Smooth muscle cell (in vitro differentiated cells): ENCODE measurements around the gene RARS1. TPM values are rescaled to one million over a fixed set of nuclear protein-coding genes. Genes with fewer than 3 reads are reported as not detected.
A peak's percentile ranks its signal among the peaks of the same experiment; 100 is the strongest.

Source experiments
- DNase-seq: peaks from one replicate; lab custom pipeline; 2025; ENCODE audit not compliant: unreplicated experiment; lab: John Stamatoyannopoulos, UW
- H2AFZ ChIP-seq: fragments of 200-600 bp; sonication (generic); 2 replicates; pipeline ENCODE4 v1.6.0; 2016; ENCODE audit warnings: antibody characterized with exemption, low read depth, mild to moderate bottlenecking
- H3F3A ChIP-seq: fragments of 200-600 bp; sonication (generic); 2 replicates; pipeline ENCODE4 v1.6.0; 2017; ENCODE audit warnings: antibody characterized with exemption, low read depth
- H3K27ac ChIP-seq: fragments of 200-600 bp; sonication (generic); 2 replicates; pipeline ENCODE4 v1.5.1; 2016; ENCODE audit warnings: low read depth, mild to moderate bottlenecking
- H3K27me3 ChIP-seq: fragments of 200-600 bp; sonication (generic); 2 replicates; pipeline ENCODE4 v1.6.1; 2016; ENCODE audit warnings: low read depth, mild to moderate bottlenecking
- H3K36me3 ChIP-seq: fragments of 200-600 bp; sonication (generic); 2 replicates; pipeline ENCODE4 v1.5.1; 2016; ENCODE audit warnings: low read depth
- H3K4me1 ChIP-seq: fragments of 200-600 bp; sonication (generic); 2 replicates; pipeline ENCODE4 v1.5.1; 2016; ENCODE audit warnings: low read depth
- H3K4me2 ChIP-seq: fragments of 200-600 bp; sonication (generic); 2 replicates; pipeline ENCODE4 v1.6.0; 2016; ENCODE audit warnings: mild to moderate bottlenecking
- H3K4me3 ChIP-seq: fragments of 200-600 bp; sonication (generic); 2 replicates; pipeline ENCODE4 v1.5.1; 2016; ENCODE audit warnings: mild to moderate bottlenecking
- H3K79me2 ChIP-seq: fragments of 200-600 bp; sonication (generic); 2 replicates; pipeline ENCODE4 v1.6.0; 2016; ENCODE audit warnings: low read depth, mild to moderate bottlenecking
- H3K9ac ChIP-seq: fragments of 200-600 bp; sonication (generic); 2 replicates; pipeline ENCODE4 v1.6.0; 2016; ENCODE audit warnings: low read depth
- H3K9me3 ChIP-seq: fragments of 200-600 bp; sonication (generic); replicated peaks from 2 replicates; pipeline ENCODE4 v1.5.1; 2016; ENCODE audit warnings: low read depth
- H4K20me1 ChIP-seq: fragments of 200-600 bp; sonication (generic); 2 replicates; pipeline ENCODE4 v1.6.0; 2016; ENCODE audit warnings: low read depth
- WGBS: methylation state at CpG from one replicate; pipeline ENCODE4 v1.1.7; 2016; ENCODE audit warnings: low lambda C conversion rate; 5-methylcytosine and 5-hydroxymethylcytosine counted together
- microRNA-seq: library from miRNA; unstranded; fragments of <30 nt; microRNA quantifications from one replicate; pipeline ENCODE4, GENCODE V29; 2016; ENCODE audit warnings: borderline number of aligned reads
- polyA plus RNA-seq: library from polyadenylated mRNA; unstranded; fragments of >200 nt; fragmentation: Nextera tagmentation; extraction: Ambion mirVana; gene quantifications from 2 replicates; pipeline ENCODE4 v1.2.1, GENCODE V29; 2016
- small RNA-seq: library from RNA; depleted of rRNA; stranded (forward); fragments of <200 nt; gene quantifications from one replicate; pipeline ENCODE3, GENCODE V24; 2014
- total RNA-seq: library from RNA; depleted of rRNA; stranded (reverse); fragments of >200 nt; gene quantifications from 2 replicates; pipeline ENCODE4 v1.2.3, GENCODE V29; 2014
- TF ChIP-seq, protein P1 (sequence below): fragments of 200-600 bp; sonication (generic); IDR thresholded peaks from 2 replicates; pipeline ENCODE4 v1.5.1; 2017; ENCODE audit warnings: borderline replicate concordance, mild to moderate bottlenecking, antibody characterized with exemption; ENCODE audit not compliant: insufficient read depth, poor library complexity, severe bottlenecking

Gene RARS1
- total and polyA plus RNA-seq, 2 experiments from 2014 or later = 104 to 221 TPM

DNA sequence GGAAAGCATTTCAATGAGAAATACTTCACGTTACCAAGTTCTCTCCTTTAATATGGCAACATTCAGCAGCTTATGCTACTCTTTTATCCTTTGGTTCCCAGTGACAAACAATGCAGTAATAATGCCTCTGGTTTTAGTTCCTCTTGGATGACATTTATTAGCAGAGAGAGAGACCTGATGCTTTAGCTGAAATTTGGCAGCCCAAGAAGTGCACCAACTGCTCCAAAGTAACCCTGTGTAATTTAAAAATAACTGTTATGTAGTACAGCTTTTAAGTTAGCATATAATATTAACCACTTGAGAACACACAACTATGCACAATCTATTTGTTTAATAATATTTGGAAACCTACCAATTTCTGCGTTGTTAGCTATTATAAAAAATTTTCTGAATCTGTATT lies 71.1 kb downstream of the RARS1 start:
- H3K27me3 ChIP-seq = no peaks in the 10 kb centered on the region
- peaks cover 76% of the 10 kb centered on the region for H4K20me1 ChIP-seq
- H2AFZ ChIP-seq = no peak overlapping the region
- 97% methylated on average over 2 of the region's 2 CpGs for WGBS
- no peak overlapping the region for H3K27ac ChIP-seq
- H3K79me2 ChIP-seq = peaks cover 40% of the 10 kb centered on the region
- peaks cover 6% of the 10 kb centered on the region for H3F3A ChIP-seq
- peaks cover 30% of the 10 kb centered on the region for H3K36me3 ChIP-seq
- H3K4me3 ChIP-seq = no peak overlapping the region
- no peak overlapping the region for H3K4me2 ChIP-seq
- no peak for DNase-seq
- TF ChIP-seq, protein P1, sequence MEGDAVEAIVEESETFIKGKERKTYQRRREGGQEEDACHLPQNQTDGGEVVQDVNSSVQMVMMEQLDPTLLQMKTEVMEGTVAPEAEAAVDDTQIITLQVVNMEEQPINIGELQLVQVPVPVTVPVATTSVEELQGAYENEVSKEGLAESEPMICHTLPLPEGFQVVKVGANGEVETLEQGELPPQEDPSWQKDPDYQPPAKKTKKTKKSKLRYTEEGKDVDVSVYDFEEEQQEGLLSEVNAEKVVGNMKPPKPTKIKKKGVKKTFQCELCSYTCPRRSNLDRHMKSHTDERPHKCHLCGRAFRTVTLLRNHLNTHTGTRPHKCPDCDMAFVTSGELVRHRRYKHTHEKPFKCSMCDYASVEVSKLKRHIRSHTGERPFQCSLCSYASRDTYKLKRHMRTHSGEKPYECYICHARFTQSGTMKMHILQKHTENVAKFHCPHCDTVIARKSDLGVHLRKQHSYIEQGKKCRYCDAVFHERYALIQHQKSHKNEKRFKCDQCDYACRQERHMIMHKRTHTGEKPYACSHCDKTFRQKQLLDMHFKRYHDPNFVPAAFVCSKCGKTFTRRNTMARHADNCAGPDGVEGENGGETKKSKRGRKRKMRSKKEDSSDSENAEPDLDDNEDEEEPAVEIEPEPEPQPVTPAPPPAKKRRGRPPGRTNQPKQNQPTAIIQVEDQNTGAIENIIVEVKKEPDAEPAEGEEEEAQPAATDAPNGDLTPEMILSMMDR = no peak
- H3K9me3 ChIP-seq = no peaks in the 10 kb centered on the region
- no peaks in the 10 kb centered on the region for H3K4me1 ChIP-seq
- H3K9ac ChIP-seq = no peak overlapping the region

DNA sequence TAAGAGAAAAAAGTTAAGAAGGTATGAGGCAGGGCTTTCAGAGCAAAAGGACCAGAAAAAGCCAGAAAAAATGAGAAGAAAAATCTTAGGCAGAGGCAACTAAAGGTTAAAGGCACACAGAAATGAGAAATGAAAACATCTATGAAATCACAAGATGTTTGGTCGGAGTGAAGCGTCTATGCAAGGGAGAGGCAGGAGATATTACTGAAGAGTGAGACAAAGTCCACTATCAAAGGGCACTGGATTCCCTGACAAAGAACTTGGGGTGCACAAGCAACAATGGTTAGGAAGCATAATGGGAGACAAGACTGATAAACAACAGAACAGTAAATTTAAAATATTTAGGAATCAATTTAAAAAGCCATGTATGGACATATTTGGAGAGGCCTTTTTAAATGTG lies 76.0 kb downstream of the RARS1 start:
- Histone ChIP-seq H3K36me3 (peaks cover 30% of the 10 kb centered on the region), H3K27ac (no peak overlapping the region), H3K9me3 (no peaks in the 10 kb centered on the region), H3K27me3 (no peaks in the 10 kb centered on the region), H3K4me1 (no peaks in the 10 kb centered on the region), H3K4me2 (no peak overlapping the region), H3K4me3 (no peak overlapping the region), H3K9ac (no peak overlapping the region), H4K20me1 (peaks cover 90% of the 10 kb centered on the region), H3F3A (peaks cover 6% of the 10 kb centered on the region), H2AFZ (no peak overlapping the region), H3K79me2 (peaks cover 59% of the 10 kb centered on the region)
- no peak for DNase-seq
- WGBS = 92% methylated on average over 2 of the region's 2 CpGs
- TF ChIP-seq, protein P1 = no peak

DNA sequence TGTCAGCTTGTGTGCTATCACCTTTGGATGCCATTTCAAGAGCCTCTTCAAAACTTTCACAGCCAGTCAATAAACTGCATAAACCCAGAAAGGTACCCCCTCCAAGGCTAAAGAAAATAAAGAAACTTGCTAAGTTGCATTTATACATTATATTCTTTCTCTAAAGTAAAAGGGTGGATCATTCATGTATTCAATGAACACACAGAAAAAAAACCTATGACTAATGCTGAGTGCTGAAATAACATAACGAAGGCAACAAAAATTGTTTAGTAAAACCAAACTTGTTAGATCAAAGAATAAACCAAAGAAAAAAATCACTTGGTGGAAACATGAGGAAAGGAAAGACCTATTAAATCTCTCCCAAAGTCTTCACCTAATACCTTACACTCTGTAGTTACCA lies 77.7 kb downstream of the RARS1 start:
- H2AFZ ChIP-seq = no peak overlapping the region
- peaks cover 30% of the 10 kb centered on the region for H3K36me3 ChIP-seq
- no peak overlapping the region for H3K27ac ChIP-seq
- no peak for DNase-seq
- TF ChIP-seq, protein P1 = no peak
- H3K4me1 ChIP-seq = no peaks in the 10 kb centered on the region
- H3F3A ChIP-seq = peaks cover 6% of the 10 kb centered on the region
- H3K27me3 ChIP-seq = no peaks in the 10 kb centered on the region
- 94% methylated on average over 1 of the region's 1 CpG for WGBS
- H3K4me3 ChIP-seq = no peak overlapping the region
- H4K20me1 ChIP-seq = peaks cover 98% of the 10 kb centered on the region
- H3K79me2 ChIP-seq = peaks cover 76% of the 10 kb centered on the region
- H3K9me3 ChIP-seq = no peaks in the 10 kb centered on the region
- no peak overlapping the region for H3K4me2 ChIP-seq
- H3K9ac ChIP-seq = no peak overlapping the region

DNA sequence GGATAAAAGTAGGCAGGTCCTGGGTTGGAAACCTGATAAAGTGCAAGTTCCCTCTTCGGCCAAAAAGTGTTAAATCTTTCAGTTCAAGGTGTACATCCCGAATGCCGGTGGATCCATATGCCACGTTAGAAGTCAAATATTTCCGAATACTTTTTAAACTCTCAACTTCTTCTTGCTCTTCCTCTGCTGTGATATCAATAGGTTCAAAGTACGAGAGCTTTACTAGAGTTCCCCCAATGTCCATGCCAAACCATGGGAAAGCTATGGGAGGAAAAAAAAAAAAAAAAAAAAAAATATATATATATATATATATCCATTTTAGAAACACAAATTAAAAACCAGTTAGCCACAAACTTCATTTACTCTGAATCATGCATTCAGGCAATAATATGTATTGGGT lies 82.5 kb downstream of the RARS1 start:
- Histone ChIP-seq H3K4me2 (no peak overlapping the region), H3K79me2 (peaks cover 86% of the 10 kb centered on the region), H3K4me1 (no peaks in the 10 kb centered on the region), H2AFZ (no peak overlapping the region), H3K4me3 (no peak overlapping the region), H4K20me1 (peaks cover 95% of the 10 kb centered on the region), H3K36me3 (peaks cover 12% of the 10 kb centered on the region), H3K27ac (no peak overlapping the region), H3K9me3 (no peaks in the 10 kb centered on the region), H3K27me3 (no peaks in the 10 kb centered on the region), H3F3A (no peaks in the 10 kb centered on the region), H3K9ac (no peak overlapping the region)
- WGBS = 98% methylated on average over 6 of the region's 6 CpGs
- TF ChIP-seq, protein P1 = no peak
- no peak for DNase-seq

Small RNAs within 50 kb of the gene (microRNA-seq; reads per million reads assigned to microRNA genes)
- gene MIR103A1 (not detected), gene MIR103B1 (not detected)

Small RNAs within 50 kb of the gene (small RNA-seq; reads per million reads assigned to genes)
- gene MIR103A1 = 0.34 reads per million, percentile 9 among the genes with 10 or more reads in this experiment

Other genes with a start within 250 kb of the RARS1 start
- 3.7 and 4.5 TPM in 2 replicates for gene WWC1, start 194.8 kb upstream of the RARS1 start, total RNA-seq
- gene WWC1, start 194.8 kb upstream of the RARS1 start, polyA plus RNA-seq = 6.3 and 7.5 TPM in 2 replicates
- 0.94 and 1.0 TPM in 2 replicates for gene FBLL1, start 42.8 kb downstream of the RARS1 start, total RNA-seq
- 0.30 and 0.65 TPM in 2 replicates for gene FBLL1, start 42.8 kb downstream of the RARS1 start, polyA plus RNA-seq
- 52.5 and 70.3 TPM in 2 replicates for gene PANK3, start 92.9 kb downstream of the RARS1 start, total RNA-seq
- 10.7 and 15.8 TPM in 2 replicates for gene PANK3, start 92.9 kb downstream of the RARS1 start, polyA plus RNA-seq